GM18508 (cell line): Measurements from ENCODE around the gene TBC1D9.
"Not testable (repeated sequence)": the region's sequence is repeated elsewhere in the genome, so short reads cannot be mapped to it uniquely, and the experiment has no call there.

Experiments used
- ATAC-seq: cut with Tn5 transposase; IDR thresholded peaks from one replicate; pipeline ENCODE4 v1.9.1; 2021; ENCODE audit warnings: moderate number of reproducible peaks; ENCODE audit not compliant: insufficient read depth, unreplicated experiment

The TBC1D9 gene

DNA sequence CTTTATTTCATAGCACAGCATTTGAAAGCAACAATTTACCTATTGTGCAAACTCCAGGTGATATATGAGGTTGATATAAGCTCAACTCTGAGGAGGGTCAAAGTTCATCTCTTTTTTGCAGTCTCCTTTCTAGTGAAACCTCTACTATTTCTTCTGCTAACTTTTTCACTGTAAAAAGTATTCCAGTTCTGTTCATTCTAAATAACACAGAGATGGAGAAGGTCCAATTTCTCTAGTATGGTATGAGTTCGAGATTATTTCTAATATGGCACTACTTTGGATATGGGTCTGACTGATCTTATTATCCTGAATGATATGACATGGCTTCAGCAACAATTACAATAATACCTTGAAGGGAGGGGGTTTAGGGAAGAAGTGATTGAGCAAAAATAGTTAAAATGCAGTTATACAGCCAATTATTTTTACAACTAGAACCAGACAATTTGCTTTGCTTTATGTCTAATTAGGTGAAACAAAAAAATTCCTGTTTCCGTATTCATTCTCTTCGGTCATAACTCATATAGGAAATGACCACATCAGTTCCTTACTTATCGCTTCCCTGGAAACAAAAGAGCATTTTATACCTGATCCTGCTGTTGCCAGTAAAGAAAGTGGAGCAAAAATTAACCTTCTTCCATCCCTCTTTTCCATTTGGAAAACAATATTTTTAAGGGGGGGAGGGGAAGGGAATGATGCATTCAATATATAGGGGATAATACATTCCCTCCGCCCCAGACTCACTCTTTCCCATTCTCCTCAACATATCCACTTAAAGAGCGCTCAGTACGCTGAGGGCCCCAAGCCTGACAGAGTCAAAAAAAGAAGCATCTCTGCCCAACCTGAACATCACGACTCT is 1.0 kb downstream of the TBC1D9 start:
- ATAC-seq: no peak

DNA sequence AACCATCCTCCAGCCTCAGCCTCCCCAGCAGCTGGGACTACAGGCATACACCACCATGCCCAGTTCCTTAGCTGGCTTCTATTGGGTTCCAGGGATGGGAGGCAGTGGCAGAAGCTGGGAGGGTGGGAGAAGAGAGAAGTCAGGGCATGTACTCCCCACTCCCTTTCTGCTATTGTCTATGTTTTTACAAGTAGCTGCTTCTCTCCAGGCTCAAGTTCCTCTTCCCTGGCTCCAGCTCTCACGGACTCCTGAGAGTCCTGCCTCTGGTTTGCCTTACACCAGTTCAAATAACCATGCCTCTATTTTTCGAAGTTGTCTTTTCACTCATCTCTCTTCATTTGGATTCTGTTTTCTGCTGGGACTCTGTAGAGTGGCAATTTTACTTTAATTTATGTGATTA is 2.9 kb downstream of the TBC1D9 start:
- ATAC-seq: no peak

DNA sequence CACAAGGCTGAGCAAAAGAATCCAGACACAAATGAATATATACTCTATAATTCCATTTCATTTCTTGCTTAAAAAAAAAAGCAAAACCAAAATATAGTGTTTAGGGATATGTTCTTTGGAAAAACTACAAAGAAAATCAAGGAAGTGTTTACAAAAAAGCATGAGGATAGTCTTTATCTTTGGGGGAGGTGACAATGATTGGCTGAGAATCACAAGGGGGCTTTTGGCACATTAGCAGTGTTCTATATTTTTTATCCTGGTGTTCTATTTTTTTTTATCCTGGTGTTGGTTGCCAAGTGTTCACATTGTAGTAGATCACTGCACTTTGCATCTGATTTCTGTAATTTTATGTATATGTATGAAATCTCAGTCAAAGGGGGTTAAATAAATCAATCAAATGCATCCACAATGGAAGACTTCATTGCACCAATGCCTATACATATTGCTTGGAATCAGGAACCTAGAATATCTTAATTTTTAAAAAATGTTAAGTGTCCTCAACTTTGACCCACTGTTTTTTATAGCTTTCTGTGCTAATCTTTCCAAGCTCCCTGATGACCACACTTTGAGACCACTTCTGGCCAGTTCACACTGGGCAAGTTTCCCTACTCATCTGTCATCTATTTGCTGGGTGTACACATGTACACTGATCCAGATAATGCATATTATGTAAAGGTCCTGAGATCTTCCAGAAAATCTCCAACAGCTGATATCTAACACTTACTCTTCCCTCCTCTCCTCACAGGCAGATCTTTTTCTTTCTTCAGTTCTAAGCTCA is 3.7 kb downstream of the TBC1D9 start:
- ATAC-seq: no peak

DNA sequence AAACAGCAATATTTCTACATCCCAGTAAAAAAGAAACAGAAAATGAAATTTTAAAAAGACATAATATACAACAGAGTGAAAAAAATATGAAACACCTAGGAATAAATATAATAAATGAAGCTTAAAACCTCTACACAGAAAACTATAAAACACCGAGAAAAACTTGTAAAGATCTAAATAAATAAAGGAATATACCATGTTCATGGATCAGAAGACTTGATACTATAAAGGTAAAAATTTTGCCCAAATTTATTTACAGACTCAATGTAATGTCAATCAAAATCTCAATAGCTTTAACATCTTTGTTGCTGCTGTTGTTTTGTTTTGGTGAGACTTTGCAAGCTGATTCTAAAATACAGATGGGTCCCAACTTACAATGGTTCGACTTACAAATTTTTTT is 5.7 kb downstream of the TBC1D9 start:
- no peak for ATAC-seq

DNA sequence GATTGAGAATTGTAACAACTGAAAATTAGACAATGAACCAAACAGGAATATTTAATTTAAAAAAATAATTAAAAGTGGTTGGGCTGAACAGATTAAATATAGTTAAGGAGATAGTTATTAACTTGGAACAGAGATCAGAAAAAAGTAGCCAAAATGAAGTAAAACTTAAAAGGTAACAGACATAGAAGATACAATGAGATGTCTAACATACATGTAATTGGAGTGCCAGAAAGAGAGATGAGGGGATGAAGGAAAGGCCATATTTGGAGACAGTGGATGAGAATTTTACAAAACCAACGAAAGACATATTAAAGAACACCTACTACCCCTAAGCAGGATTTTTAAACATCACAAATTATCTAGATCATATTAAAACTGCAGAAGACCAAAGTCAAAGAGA is 8.0 kb downstream of the TBC1D9 start:
- ATAC-seq: no peak

DNA sequence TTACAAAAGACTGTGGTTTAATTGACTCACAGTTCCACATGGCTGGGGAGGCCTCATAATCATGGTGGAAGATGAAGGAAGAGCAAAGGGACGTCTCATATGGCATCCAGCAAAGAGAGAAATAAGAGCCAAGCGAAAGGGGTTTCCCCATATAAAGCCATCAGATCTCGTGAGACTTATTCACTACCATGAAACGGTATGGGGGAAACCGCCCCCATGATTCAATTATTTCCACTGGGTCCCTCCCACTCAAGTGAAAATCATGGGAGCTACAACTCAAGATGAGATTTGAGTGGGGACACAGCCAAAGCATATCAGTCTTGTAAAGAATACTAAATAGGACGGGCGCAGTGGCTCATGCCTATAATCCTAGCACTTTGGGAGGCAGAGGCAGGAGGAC is 9.6 kb downstream of the TBC1D9 start:
- ATAC-seq: not testable (repeated sequence)

DNA sequence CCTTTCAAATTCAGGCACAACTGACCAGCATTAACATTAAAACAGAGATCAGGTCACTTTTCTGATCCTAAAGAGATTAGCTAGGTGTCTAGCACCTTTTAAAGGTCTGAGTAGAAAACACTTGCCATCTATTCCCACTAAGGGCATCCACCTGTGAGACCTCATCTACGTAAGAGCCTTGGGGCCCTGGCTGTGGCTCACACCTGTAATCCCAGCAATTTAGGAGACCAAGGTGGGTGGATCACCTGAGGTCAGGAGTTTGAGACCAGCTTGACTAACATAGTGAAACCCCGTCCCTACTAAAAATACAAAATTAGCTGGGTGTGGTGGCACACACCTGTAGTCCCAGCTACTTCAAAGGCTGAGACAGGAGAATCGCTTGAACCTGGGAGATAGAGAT is 11.8 kb downstream of the TBC1D9 start:
- no peak for ATAC-seq

DNA sequence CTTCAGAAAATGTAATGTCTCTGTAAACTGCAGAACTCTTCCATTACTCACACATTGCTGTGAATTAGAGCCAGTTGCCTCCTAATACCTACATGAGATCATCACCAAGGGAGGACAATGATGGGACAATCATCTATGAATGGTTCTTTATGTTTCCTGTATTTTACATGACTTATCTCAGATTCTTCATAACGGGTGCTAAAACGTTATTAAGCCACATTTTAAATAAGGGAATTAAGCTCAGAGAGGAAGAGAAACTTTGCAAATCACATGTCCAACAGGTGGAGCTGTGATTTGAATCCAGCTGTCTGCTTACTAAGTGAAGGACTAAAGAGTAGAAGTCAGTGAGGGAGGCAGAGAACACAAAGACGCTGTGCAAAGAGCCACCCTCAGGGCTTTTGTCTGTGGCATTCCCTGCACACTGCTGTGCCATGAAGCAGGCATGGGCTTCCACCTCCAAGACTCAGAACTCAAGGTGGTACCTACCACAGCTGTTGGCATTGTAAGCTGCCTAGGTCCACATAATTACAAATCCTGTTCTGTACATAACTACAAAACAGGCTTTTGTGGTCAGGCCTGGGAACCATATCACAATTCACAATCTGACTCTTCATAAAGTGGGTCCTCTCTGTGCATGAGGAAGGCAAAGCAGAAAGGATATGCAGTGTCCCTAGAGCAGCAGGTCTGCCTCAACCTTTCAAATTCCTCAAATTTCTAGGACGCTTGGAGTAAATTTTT is 12.8 kb downstream of the TBC1D9 start:
- ATAC-seq: peak; percentile 54

DNA sequence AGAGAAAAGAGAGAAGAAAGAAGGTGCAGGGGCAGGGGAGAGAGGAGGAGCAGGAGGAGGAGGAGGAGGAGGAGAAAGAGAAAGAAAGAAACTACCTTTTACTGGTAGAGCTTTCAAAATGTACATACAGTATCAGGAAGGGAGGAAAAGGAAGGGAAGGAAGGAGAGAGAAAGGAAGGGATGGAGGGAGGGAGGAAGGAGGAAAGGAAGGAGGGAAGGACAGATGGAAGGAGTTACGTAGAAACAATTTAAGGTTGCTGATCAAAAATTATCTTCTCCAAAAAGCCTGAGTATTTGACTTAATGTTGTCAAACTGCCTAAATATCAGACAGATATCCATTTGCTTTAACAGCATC is 13.4 kb downstream of the TBC1D9 start:
- no peak for ATAC-seq

DNA sequence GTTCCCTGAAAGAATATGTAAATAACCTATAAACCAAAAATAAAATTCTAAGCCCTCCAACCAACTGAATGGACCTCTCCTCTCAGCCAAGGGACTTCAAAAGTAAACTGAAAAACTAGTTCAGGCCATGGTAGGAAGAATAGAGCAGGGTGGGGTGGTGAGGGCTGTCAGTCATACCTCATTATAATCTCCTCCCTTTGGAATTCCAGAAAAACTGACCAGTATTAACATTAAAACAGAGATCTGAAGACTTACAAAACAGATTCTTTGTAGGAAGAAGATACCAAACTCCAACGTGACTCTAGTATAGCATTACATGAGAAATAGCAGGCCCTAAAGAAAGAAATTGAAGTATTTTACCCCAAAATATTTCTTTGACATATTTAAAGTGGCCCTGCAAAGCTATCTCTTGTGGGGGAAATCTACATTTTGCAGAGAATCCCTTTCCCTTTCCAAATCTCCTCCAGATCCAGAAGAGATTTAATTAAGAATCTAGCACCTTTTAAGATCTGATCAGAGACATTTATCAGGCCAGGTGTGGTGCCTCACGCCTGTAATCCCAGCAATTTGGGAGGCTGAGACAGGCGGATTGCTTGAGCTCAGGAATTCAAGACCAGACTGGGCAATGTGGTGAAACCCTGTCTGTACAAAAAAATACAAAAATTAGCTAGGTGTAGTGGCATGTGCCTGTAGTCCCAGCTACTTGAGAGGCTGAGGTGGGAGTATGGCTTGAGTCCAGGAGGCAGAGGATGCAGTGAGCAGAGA is 15.1 kb downstream of the TBC1D9 start:
- ATAC-seq: no peak

DNA sequence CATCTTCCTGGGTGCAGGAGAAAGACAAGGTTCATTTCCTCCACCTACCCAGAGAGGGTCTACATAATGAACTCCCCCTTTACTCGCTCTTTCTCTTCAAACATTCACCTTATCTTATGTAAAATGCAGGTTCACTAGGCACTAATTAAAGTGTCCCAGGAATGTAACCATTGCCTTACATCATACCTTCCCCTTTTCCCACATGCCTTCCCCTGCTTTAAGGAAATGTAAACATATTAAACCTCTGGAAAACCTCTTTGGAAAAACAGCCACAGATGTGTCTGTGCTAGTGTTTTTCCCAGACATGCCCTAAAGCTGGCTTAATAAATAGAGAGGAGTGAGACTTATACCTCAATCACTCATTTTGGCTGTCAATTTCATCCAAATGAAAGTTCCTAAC is 15.8 kb downstream of the TBC1D9 start:
- ATAC-seq: no peak

DNA sequence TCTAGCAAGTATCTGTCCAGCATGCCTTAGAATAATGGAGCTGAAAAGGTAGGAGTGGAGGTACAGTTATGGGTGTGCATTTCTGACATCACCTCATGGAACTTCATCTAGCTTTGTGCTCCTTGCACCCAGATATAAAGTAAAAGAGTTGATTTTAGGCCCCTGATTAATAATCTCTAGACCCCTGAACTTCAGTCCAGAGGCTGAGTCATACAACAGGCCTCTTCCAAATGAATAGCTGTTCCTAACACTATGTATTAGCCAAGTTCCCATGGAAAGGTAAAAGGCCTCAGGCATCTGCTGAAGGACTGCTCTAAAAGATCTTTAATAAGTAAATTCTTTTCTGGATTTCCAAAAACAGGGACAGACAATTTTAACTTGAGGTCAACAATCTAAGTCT is 16.2 kb downstream of the TBC1D9 start:
- ATAC-seq: no peak

DNA sequence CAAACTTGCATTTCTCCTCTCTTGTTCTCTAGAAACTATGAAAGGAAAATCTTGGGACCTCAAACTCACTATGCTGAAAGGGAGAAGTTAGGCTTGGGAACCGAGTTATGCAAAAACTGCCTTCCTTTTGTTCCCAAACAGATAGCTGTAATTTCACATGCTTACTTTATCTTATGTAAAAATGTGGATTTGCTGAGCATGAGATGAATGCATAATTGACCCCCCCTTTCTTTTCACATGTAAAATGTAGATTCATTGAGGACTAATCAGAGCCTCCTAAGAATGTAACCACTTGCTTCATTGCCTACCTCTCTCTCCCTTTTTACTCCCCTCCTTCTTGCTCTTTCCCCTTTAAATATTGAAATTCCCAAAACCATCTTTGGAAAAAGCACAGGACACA is 18.0 kb downstream of the TBC1D9 start:
- no peak for ATAC-seq

DNA sequence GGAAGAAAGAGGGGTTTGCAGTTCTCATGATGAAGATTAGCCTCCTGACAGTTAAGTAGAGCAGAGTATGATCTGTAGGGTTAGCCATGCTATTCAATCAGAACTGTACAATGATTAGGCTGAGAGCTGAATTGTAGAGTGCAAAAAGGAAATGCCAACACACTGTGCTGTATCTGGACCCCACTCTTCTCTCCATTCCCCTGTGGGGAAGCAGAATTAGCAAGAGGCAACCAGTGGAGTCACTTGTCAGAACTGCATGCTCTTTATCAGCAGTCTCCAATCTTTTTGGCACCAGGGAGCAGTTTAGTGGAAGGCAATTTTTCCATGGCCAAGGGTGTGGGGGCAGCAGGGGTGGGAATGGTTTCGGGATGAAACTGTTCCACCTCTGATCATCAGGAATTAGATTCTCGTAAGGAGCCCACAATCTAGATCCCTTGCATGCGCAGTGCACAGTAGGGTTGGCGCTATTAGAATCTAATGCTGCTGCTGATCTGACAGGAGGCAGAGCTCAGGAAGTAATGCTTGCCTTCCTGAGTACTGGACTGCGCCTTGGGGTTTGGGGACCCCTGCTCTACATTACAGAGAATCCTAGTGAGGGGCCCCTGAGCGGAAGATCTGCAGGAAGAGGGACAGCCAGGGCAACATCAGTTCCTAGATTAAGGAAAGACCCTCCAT is 19.4 kb downstream of the TBC1D9 start:
- ATAC-seq: no peak

DNA sequence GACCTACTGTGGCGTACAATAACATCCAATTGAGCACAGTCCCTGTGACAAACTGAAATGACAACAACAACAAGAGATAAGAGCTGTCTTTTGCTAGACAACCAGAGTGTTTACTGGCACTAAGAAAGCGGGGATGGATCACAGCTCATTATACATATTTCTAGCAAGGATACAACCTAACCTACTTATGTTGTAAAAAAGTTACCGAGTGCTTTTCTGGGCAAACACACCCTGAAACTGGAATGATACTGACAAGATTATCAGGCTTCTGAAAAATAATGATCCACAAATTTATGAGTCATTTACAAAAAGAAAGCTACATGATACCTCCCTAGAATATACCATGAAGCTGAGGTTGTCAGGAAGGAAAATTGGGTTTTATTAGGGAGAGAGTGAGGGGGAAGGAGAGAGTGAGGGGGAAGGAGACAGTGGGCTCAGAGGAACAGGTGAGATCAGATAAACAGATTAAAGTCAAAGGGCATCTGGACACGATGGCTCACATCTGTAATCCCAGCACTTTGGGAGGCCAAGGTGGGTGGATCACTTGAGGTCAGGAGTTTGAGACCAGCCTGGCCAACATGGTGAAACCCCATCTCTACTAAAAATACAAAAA is 20.3 kb downstream of the TBC1D9 start:
- ATAC-seq: no peak

DNA sequence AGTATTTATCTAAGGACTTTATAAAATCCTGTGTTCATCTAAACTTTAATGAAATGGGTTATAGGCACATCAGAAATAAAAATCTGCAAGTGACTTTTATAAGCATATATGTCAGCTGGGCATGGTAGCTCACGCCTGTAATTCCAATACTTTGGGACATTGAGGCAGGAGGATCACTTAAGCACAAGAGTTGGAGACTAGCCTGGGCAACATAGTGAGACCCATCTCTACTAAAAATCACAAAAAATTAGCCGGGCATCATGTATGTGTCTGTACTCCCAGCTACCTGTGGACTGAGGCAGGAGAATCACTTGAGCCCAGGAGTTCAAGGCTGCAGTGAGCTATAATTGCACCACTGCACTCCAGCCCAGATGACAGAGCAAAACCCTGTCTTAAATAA is 20.9 kb downstream of the TBC1D9 start:
- ATAC-seq: no peak

DNA sequence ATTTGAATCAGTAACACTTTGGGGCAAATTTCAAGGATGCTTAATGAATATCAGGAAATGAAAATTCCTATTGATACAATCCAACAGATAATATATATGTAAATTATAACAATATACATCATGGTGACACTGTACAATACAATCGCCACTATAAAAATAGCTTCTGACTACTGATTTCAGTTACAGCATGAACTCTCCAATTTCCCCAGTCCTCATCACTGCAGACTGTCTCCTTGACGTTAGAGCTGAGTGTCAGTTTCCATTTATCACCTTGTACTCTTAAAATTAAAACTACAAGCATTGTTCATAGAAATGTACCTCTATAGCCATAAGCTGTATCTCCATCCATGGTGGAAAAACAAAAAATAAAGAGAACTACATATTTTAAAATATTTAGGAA is 23.4 kb downstream of the TBC1D9 start:
- ATAC-seq: no peak

DNA sequence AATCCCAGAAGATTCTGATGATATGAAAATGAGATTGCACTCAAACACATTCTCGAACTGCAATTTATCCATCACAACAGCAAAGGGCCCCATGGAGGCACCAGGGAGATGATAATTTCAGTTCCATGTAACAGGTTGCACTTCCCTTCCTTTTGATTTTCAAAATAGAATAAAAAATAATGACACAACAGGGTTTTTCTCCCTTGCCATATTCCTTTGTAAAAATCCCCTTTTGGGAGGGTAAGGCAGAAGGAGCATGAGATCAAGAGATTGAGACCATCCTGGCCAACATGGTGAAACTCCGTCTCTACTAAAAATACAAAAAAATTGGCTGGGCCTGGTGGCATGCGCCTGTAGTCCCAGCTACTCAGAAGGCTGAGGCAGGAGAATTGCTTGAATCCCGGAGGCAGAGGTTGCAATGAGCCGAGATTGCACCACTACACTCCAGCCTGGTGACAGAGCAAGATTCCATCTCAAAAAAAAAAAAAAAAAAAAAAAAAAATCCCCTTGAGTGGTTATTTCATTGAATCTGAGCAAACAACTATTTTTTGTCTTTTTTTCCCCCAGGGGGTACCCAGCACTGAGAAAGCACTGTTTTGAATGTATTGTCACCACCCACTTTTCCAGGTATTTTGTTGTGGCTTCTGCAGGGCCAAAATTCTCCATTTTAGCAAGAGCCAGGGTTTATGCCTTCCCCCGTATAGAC is 26.7 kb downstream of the TBC1D9 start:
- ATAC-seq: no peak
